Hematopoietic multipotent progenitor cell treated with erythropoietin and hydrocortisone succinate and interleukin-3 and kit ligand, for 8 days (in vitro differentiated cells): ENCODE data around the gene LPXN.

Experiments
- DNase-seq: peaks from one replicate; pipeline ENCODE4 v3.0.0-alpha.2; 2015

Gene LPXN

DNA sequence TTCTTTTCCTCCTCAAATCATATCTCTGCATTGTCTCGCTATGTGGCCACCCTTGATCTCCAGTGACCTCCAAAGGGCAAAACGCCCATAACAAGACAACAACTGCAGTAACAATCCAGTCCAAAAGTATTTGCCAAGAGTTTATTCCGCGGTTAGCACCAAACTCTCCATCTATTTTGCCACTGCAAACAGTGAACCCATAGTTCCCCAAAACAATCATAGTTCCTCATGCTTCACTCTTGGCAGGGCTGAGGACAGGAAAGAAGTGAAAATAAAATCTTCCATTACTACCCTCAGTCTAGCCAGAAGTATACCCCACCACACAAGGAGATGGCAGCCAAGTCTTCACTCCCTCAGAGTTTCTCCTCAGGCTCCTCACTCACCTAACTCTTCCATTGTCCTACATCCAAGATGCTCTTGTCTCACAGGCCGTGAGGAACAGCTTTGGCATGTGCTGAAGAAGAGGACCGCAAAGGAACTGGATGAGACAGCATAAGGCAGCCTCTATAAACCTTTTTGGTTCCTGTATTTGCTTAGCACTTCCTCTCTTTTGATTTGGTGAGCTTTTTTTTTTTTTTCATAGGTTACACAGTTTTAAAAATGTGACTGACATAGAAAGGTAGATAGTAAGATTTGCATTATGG lies at the start of gene LPXN:
Gene LPXN (minus strand): TSS at position 480 of the 644 bp plus-strand sequence. CDS start 84 bp downstream, at position 396.
- DNase-seq = peak; percentile 33

- no peak for DNase-seq
Observed at GRCh38 chr11:58625086-58625485, 49.4 kb upstream of the LPXN start.

DNA sequence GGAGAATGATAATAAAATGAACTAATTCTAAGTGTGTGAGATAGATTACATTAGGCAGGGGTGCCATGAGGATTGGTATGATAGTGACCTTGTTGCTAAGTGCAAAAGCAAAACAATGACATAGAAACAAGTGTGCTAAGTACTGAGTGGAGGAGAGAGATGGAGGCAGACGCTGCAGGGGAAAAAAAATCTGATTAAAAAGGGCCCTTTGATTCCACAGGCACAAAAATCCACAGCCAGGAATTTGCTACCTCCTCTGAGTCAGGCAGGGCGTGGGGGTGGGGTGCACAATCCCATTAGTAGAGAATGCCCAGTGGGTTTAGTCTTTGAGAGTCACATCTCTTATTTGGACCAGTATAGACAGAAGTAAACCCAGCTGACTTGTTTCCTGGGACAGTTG lies 46.7 kb upstream of the LPXN start, which contains the start of gene CNTF:
Gene CNTF (plus strand): TSS at position 322 of the 400 bp plus-strand sequence. CDS start 88 bp downstream, outside the sequence.
- DNase-seq = no peak

- DNase-seq = no peak
Observed at GRCh38 chr11:58621586-58622262, 46.1 kb upstream of the LPXN start.

DNA sequence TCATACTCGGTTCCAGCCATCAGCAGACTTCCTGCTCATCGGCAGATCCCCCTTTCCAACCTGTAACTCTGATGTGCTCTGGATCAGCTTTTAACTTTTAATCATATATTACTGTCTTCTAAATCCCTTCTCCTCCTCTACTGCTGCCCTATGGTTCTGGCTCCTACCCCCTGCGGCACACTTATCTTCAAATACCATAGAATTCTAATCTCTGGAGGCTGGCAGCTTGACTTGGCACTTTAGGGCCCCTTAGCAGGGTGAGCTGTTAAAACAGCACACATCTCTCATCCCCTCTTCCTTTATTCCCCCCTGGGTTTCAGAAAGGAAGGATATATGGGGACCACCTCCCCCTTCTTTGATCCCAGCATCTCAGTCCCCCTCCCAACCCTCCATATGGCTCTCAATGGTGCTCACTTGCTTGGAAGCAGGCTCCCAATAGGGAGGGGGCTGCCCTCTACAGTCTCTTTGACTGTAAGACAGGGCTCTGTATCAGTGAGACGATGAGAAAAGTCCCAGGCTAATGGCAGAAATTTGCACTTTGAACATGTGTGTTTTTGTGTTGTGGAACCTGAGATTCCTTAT lies 42.4 kb upstream of the LPXN start:
- peak; percentile 50 for DNase-seq

DNA sequence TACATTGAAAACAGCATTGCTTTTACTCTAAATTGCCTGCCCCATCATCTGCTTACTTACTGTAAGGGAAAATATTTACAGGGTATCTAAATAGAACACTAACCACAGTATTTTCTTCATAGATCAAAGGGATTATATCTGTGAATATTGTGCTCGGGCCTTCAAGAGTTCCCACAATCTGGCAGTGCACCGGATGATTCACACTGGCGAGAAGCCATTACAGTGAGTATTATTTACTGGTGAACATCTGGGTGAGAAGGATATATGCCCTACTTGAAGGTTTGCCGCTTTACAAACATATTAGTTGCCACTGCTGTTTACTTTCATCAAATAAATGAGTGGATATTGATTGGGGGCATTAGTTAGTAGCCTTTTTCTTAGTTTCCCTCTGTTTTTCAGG lies 40.9 kb upstream of the LPXN start:
- DNase-seq = peak; percentile 69

DNA sequence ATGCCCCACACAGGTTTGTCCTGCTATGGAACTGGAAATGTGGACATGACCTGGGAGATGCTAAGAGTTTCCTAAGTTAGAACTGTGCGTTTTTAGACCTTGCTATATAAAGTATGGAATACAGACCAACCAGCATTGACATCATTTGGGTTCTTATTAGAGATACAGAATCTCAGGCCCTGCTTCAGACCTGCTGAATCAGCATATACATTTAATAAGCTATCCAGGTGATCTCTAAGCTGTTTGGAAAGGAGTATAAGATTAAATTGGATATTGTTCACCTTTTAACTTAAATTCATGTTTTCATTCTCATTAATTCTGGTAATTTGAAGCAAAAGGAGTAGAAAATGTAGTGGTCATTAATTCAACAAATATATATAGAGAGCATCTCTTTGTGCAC lies 39.9 kb upstream of the LPXN start:
- no peak for DNase-seq

DNA sequence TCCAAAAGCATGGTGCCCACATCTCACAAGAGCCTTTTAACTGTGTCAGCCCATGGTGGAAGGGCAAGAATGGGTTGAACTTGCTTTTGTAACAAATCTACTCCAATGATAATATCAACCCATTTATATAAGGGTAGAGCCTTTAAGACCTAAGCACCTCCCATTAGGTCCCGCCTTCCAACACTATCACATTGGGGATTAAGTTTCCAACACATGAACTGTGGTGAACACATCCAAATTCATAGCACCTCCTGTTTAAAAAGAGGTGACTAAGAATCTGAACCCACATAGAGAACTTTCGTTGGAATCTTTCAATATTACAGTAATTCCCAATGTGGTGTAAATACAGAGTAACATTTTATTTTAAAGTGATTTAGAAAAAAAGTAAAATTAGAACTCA lies 37.6 kb upstream of the LPXN start:
- no peak for DNase-seq

GRCh38 chr11:58609723-58610122 lies 34.1 kb upstream of the LPXN start:
- DNase-seq = no peak

GRCh38 chr11:58608331-58608730 lies 32.7 kb upstream of the LPXN start:
- no peak for DNase-seq

DNA sequence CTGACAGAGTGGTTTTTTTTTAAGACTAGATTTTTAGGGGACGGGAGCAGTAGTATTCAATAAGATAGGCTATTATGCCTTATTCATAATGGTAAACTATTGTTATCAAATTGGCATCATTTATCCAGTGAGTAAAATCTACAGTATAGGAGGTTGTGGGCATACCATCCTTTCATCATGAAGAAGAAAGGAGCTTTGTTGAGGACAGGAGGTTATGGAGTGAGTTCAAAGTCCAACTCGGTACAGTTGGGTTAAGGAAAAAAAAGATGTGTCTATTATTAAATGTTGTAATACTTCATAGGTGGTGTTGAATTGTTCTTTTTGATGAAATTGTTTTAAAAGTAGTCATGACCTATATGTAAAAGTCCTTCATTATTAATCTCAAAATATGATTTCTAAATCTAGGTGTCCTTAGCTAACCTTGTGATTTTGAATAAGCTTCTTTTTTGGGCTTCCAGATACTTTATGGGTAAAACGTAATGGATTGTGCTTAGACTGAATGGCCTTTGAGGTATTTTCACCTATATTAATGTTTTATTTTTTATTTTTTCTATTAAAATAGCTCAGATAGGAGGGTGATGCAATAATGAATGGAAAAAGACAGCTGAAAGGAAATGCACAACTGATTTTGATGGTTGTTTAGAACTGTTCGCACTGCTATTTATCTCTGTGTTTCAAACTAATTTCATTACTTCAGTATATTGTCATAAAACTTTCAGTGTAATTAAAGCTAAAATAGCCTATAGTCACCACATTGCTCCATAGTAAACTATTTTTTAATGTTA lies 31.5 kb upstream of the LPXN start:
- DNase-seq = no peak

- no peak for DNase-seq
Observed at GRCh38 chr11:58600510-58600909, 24.9 kb upstream of the LPXN start.

DNA sequence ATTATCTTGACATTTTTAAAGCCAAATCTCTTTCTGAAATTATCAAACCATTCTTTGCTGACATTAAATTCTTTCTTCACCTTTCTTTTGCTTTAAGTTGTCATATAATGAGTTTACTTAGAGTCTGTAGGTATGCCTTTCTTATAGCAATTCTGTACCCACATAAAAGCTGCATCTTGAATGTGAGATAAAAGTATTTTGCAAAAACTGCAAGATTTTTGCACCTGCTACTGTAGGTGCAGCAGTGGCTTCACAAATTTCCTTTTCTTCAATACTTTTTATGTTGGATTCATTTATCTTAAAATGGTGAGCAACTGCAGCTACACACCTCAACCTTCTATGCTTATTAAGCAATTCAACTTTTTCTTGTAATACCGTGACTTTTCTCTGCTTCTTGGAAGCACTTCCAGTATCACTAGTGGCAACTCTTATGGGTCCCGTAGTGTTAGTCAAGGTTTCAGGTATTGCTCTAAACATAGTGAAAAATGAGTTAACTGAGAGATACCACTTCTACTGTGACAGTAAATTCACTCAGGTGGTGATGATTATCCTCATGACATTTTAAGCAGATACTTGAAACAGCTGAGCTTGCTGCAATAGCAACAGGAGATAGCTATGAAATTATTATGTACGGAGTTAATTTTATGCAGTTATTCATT lies 22.0 kb upstream of the LPXN start:
- no peak for DNase-seq

DNA sequence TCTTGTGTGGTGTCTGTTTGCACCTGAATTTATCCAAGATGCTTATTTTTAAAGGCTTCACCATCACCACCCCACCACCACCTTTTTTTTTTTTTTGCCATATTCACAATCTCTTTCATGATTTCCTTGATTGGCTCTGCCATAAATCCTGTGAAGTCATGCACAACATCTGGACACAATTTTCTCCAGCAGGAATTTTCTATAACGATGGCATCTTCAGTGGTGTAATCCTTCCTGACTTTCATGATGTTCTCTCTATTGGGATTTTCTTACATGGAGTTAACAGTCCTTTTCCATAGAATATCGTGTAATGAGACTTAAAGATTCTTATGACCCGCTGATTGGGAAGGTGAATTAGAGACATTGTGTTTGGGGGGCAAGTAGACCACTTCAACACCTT lies 21.0 kb upstream of the LPXN start:
- no peak for DNase-seq

DNA sequence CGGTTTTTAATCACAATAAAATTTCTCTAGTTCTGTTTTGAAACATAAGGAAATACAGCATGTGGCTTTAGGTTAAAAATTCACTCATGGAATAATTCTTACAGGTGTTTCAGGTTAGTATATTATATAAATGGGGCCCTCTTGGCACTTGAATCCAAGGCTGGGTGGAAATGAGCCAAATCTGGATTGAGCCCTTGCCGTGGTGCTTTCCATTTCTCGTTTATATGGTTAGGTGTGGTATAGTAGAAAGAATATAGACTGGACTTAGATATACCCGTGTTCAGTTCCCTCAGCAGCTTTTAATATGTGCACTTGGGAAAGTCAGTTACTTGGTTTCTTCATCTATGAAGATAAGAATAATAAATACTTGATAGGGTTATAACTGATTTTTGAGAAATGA lies 19.2 kb upstream of the LPXN start:
- DNase-seq = no peak

DNA sequence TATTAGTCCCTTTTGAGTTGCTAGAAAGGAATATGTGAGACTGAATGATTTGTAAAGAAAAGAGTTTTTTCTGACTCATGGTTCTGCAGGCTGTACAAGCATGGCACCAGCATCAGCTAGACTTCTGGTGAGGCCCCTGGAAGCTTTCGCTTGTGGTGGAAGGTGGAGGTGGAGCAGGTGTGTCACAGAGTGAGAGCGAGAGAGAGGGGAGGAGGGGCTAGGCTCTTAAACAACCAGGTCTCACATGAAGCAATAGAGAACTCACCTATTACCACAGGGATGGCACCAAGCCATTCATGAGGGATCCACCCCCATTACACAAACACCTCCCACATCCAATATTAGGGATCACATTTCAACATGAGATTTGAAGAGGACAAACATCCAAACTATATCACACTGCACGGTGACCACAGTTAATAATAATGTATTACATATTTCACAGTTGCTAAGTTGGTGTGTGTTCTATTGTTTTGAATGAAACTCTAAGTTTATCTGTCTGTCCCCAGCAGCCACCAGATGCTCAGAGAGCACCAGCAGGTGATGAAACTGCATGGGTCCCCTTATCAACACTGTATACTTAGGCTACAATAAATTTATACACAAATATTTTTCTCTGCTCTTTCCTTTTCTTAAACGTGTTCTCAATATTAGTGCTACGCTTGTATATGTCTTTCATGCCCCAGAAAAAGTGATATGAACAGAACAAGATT lies 17.3 kb upstream of the LPXN start:
- no peak for DNase-seq

GRCh38 chr11:58591659-58592058 lies 16.0 kb upstream of the LPXN start:
- DNase-seq = no peak

DNA sequence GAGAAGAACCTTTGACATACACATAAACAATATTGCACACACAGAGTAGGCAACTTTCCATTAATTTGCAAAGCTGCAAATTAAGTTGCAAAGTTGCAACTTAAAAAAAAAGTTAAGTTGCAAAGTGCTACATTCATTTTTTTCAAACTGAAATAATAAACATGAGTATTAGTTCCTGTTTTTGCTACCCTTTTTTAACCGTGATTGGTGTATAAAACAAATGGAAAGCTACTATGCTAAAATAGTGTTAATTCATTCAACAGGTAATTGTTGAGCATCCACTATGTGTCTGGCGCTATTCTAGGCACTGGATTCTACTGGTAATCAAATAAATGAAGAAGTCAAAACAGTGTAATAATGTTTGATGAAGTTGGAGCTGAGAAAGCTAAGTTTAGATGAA lies 11.3 kb upstream of the LPXN start:
- DNase-seq = no peak

- DNase-seq = no peak
Observed at GRCh38 chr11:58582437-58582836, 6.8 kb upstream of the LPXN start.

GRCh38 chr11:58580311-58580710 lies 4.7 kb upstream of the LPXN start:
- no peak for DNase-seq

DNA sequence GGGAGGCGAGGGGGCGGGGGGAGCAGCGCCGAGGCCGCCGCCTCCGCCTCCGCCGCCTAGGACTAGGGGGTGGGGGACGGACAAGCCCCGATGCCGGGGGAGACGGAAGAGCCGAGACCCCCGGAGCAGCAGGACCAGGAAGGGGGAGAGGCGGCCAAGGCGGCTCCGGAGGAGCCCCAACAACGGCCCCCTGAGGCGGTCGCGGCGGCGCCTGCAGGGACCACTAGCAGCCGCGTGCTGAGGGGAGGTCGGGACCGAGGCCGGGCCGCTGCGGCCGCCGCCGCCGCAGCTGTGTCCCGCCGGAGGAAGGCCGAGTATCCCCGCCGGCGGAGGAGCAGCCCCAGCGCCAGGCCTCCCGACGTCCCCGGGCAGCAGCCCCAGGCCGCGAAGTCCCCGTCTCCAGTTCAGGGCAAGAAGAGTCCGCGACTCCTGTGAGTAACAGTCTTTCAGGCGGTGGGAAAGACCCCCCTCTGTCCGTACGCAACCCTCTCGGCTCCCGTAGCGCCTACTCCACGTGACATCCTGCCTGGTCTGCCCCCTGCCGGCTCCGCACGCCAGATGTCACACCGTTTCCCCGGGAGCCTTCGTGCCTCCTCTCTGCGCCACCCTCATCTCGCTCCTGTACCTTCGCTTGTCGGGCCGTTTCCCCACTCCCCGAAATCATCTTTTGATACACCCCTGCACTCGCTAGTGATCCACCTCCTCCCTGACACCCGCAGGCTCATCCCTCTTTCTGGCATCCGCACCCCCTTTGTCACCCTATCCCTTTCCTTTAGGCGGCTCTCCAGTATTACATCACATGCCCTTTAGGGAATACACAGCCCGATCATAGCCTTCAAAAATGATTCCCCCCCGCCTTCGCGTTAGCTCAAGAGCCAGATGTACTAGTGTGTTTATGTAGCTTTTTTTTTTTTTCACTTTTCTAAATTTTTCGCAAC lies 3.8 kb upstream of the LPXN start:
- peak; percentile 91 for DNase-seq
